A549 (cell line): Measurements from ENCODE around the gene NKRF. TPM values are rescaled to one million over a fixed set of nuclear protein-coding genes. Genes with fewer than 3 reads are reported as not detected.

ENCODE experiments used
- ATAC-seq, 2 experiments: fragments of 200-7000 bp in 1 of 2; fragments of >200 bp in 1 of 2; cut with Nextera tagmentation in 1 of 2; cut with Tn5 transposase in 1 of 2; 3 replicates each; pipeline versions ENCODE4 v1.8.0 to v1.9.1; 2018 to 2020; ENCODE audit warnings: mild to moderate bottlenecking in 1 of 2, moderate library complexity in 1 of 2
- CTCF ChIA-PET: fragments of 300-600 bp; sonication (Branson Sonifier 250); formaldehyde crosslinking; extraction: SDS; loops from one replicate; lab custom pipeline; 2021; ENCODE audit warnings: antibody characterized with exemption, inconsistent platforms; lab: Yijun Ruan, JAX
- POLR2A ChIA-PET: fragments of 350-600 bp; formaldehyde crosslinking; extraction: SDS; loops from one replicate; lab custom pipeline; 2021; ENCODE audit warnings: antibody characterized with exemption, inconsistent platforms; lab: Yijun Ruan, JAX
- DNase-seq, 2 experiments: peaks; one replicate each; pipeline versions ENCODE4 v3.0.0 to v3.0.0-alpha.2; 2011 to 2016; ENCODE audit warnings: low read depth in 1 of 2, low spot score in 1 of 2
- FAIRE-seq: peaks from 2 replicates; lab custom pipeline; 2011; peaks lifted over from hg19 to GRCh38; lab: Jason Lieb, UNC
- H3K27ac ChIP-seq, 2 experiments: fragments of >200 bp; sonication (Bioruptor Twin); formaldehyde crosslinking; 3 replicates each; pipeline ENCODE4 v1.5.1; 2016 to 2017
- H3K4me1 ChIP-seq: fragments of >200 bp; sonication (Bioruptor Twin); formaldehyde crosslinking; 3 replicates; pipeline ENCODE4 v1.6.1; 2016
- H3K4me2 ChIP-seq: fragments of >200 bp; sonication (Bioruptor Twin); formaldehyde crosslinking; 3 replicates; pipeline ENCODE4 v1.6.1; 2016
- H3K4me3 ChIP-seq: fragments of >200 bp; sonication (Bioruptor Twin); formaldehyde crosslinking; 3 replicates; pipeline ENCODE4 v1.5.1; 2016
- H3K9me3 ChIP-seq: fragments of >200 bp; sonication (Bioruptor Twin); formaldehyde crosslinking; 3 replicates; pipeline ENCODE4 v1.6.1; 2016
- ATOH8 ChIP-seq: fragments of 250-450 bp; sonication (Bioruptor Pico); IDR thresholded peaks from 2 replicates; pipeline ENCODE4 v1.5.0; 2020; ENCODE audit warnings: low read depth, mild to moderate bottlenecking, moderate library complexity
- BHLHE40 ChIP-seq: IDR thresholded peaks from 2 replicates; pipeline ENCODE4 v1.6.1; 2012; ENCODE audit warnings: low read depth, low read length, inconsistent platforms
- CBX8 ChIP-seq: fragments of 200-600 bp; sonication (generic); IDR thresholded peaks from 2 replicates; pipeline ENCODE4 v1.6.1; 2016
- ELK1 ChIP-seq: fragments of 150-350 bp; IDR thresholded peaks from 2 replicates; pipeline ENCODE4 v1.6.1; 2014; ENCODE audit warnings: low read depth, mild to moderate bottlenecking, low read length
- ESRRA ChIP-seq: fragments of 150-350 bp; IDR thresholded peaks from 2 replicates; pipeline ENCODE4 v1.6.1; 2014; ENCODE audit warnings: mild to moderate bottlenecking, low read length, borderline replicate concordance
- FOSL2 ChIP-seq, 2 experiments: fragments of 450-650 bp in 1 of 2; fragments of >200 bp in 1 of 2; sonication (Bioruptor Twin) in 1 of 2; formaldehyde crosslinking; IDR thresholded peaks; 2 replicates each; pipeline versions ENCODE4 v1.5.0 to v1.6.1; 2016 to 2020; ENCODE audit warnings: mild to moderate bottlenecking in 1 of 2, moderate library complexity in 1 of 2
- GATA3 ChIP-seq: IDR thresholded peaks from 2 replicates; pipeline ENCODE4 v1.6.1; 2012; ENCODE audit warnings: borderline replicate concordance
- HEYL ChIP-seq: fragments of 250-450 bp; sonication (Bioruptor Pico); IDR thresholded peaks from 2 replicates; pipeline ENCODE4 v1.8.0; 2021; ENCODE audit warnings: mild to moderate bottlenecking, moderate library complexity
- HMGXB4 ChIP-seq: fragments of 250-450 bp; sonication (Bioruptor Pico); IDR thresholded peaks from 2 replicates; pipeline ENCODE4 v1.5.0; 2021; ENCODE audit warnings: mild to moderate bottlenecking, moderate library complexity, borderline replicate concordance
- JUN ChIP-seq, 2 experiments: fragments of >200 bp; sonication (Bioruptor Twin); formaldehyde crosslinking; IDR thresholded peaks; 2 replicates in 1 of 2; 3 replicates in 1 of 2; pipeline ENCODE4 v1.6.1; 2016 to 2017
- JUNB ChIP-seq: fragments of >200 bp; sonication (Bioruptor Twin); formaldehyde crosslinking; IDR thresholded peaks from 2 replicates; pipeline ENCODE4 v1.6.1; 2016
- KDM5A ChIP-seq: fragments of 200-600 bp; sonication (generic); IDR thresholded peaks from 2 replicates; pipeline ENCODE4 v1.6.1; 2016; ENCODE audit warnings: antibody characterized with exemption, mild to moderate bottlenecking
- MAX ChIP-seq: IDR thresholded peaks from 2 replicates; pipeline ENCODE4 v1.6.1; 2012
- PBX3 ChIP-seq: IDR thresholded peaks from 2 replicates; pipeline ENCODE4 v1.6.1; 2012
- POLR2A ChIP-seq: IDR thresholded peaks from 2 replicates; pipeline ENCODE4 v1.6.1; 2012; ENCODE audit warnings: mild to moderate bottlenecking, low read length
- POLR2AphosphoS2 ChIP-seq: conservative IDR thresholded peaks from 2 replicates; pipeline ENCODE4 v1.6.1; 2012; ENCODE audit warnings: low read length, improper control_type of control experiment, inconsistent platforms
- RAD21 ChIP-seq, 2 experiments: fragments of >200 bp in 1 of 2; sonication (Bioruptor Twin) in 1 of 2; formaldehyde crosslinking in 1 of 2; IDR thresholded peaks in 1 of 2; conservative IDR thresholded peaks in 1 of 2; 2 replicates in 1 of 2; 3 replicates in 1 of 2; pipeline ENCODE4 v1.6.1; 2012 to 2018; ENCODE audit warnings: inconsistent platforms in 1 of 2
- RARB ChIP-seq: fragments of 250-450 bp; sonication (Bioruptor Pico); IDR thresholded peaks from 2 replicates; pipeline ENCODE4 v1.8.0; 2021; ENCODE audit warnings: mild to moderate bottlenecking, moderate library complexity
- SMC3 ChIP-seq: fragments of >200 bp; sonication (Bioruptor Twin); formaldehyde crosslinking; IDR thresholded peaks from 3 replicates; pipeline ENCODE4 v1.6.1; 2018; ENCODE audit warnings: inconsistent platforms
- TFCP2L1 ChIP-seq: fragments of 250-450 bp; sonication (Bioruptor Pico); IDR thresholded peaks from 2 replicates; pipeline ENCODE4 v1.5.0; 2021; ENCODE audit warnings: mild to moderate bottlenecking
- ZC3H11A ChIP-seq: fragments of 450-650 bp; IDR thresholded peaks from 2 replicates; pipeline ENCODE4 v1.6.1; 2014; ENCODE audit warnings: antibody characterized with exemption, mild to moderate bottlenecking
- WGBS: methylation state at CpG from one replicate; pipeline ENCODE4 v1.1.6; 2017; ENCODE audit errors: missing lambda C conversion rate; 5-methylcytosine and 5-hydroxymethylcytosine counted together
- polyA plus RNA-seq, 4 experiments: library from polyadenylated mRNA; depleted of rRNA in 3 of 4; stranded (reverse); fragments of >200 nt; fragmentation: RNase III in 1 of 4; extraction: RNeasy Plus Mini Kit Qiagen cat#74134 plus additional on column Dnase treatment in 1 of 4; gene quantifications; 2 replicates in 3 of 4; 3 replicates in 1 of 4; pipeline ENCODE4 v1.2.3, GENCODE V29; 2011 to 2017

Gene NKRF
- polyA plus RNA-seq, 2 of the 4 experiments (the other 2 are of a cell fraction): 14.7 to 16.2 TPM

GRCh38 chrX:119607018-119607389, 780 bp upstream of the NKRF start:
- TF ChIP-seq ELK1 (no peak), ESRRA (no peak), HEYL (no peak), JUN (IDR thresholded peaks at IDR 0.05) (no peak), SMC3 (no peak), RAD21 (conservative IDR thresholded peaks at IDR 0.05 in 1 of 2, IDR thresholded peaks at IDR 0.05 in 1 of 2) (no peak), TFCP2L1 (no peak), KDM5A (no peak), GATA3 (no peak), BHLHE40 (no peak), CBX8 (no peak), POLR2AphosphoS2 (no peak), RARB (CRISPR knock-in tag) (no peak)
- DNase-seq: no peak
- 76% methylated on average over 7 of the region's 7 CpGs for WGBS
- H3K27ac ChIP-seq: peak overlapping the region; percentile 95 to 99; a peak in 5 of 6 replicates
- ChIA-PET CTCF (no interaction called here), POLR2A (interaction anchor here (2.3 kb wide), 1 partner anchor 33 kb away, joined by 17 read pairs; the partner anchor contains the start of gene UBE2A)
- peak overlapping the region; percentile 81 for H3K4me2 ChIP-seq
- ATAC-seq: no peak
- H3K9me3 ChIP-seq: no peaks in the 10 kb centered on the region
- H3K4me1 ChIP-seq: peaks cover 7% of the 10 kb centered on the region; the same call in 2 of the 3 replicates
- no peak for FAIRE-seq
- no peak overlapping the region; the same call in 2 of the 3 replicates for H3K4me3 ChIP-seq

GRCh38 chrX:119605464-119606279, 552 bp downstream of the NKRF start:
- ATAC-seq (peak; percentile 69 to 75), DNase-seq (peak; percentile 5 to 28), FAIRE-seq (no peak)
- POLR2A ChIA-PET: interaction anchor here (0.5 to 2.3 kb wide), 7 partner anchors 20 to 186 kb away, joined by 3 to 17 read pairs (median 4); partner anchors contain the start of genes RPL39, SLC25A5, STEEP1 and UBE2A
- Histone ChIP-seq H3K4me2 (peak overlapping the region; percentile 81), H3K4me3 (peak overlapping the region; percentile 95), H3K4me1 (peaks cover 7% of the 10 kb centered on the region; the same call in 2 of the 3 replicates), H3K9me3 (no peaks in the 10 kb centered on the region), H3K27ac (peak overlapping the region; percentile 95 to 99)
- CTCF ChIA-PET: interaction anchor here (1.1 to 1.4 kb wide), 4 partner anchors 22 to 123 kb away, joined by 3 to 5 read pairs (median 4); no protein-coding TSS in a partner anchor
- TF ChIP-seq POLR2A: 0 out of 2 replicates have a peak, but pooled peaks have one; percentile 7
- TF ChIP-seq GATA3: no peak
- 0% methylated on average over 8 of the region's 68 CpGs for WGBS

GRCh38 chrX:119604766-119605463, 1.3 kb downstream of the NKRF start:
- WGBS: 29% methylated on average over 17 of the region's 17 CpGs
- ChIA-PET POLR2A (interaction anchor here (1.4 to 2.3 kb wide), 3 partner anchors 31 to 137 kb away, joined by 4 to 17 read pairs (median 4); partner anchors contain the start of genes SLC25A5, STEEP1 and UBE2A), CTCF (interaction anchor here (1.4 kb wide), 1 partner anchor 21 kb away, joined by 4 read pairs; no protein-coding TSS in a partner anchor)
- Histone ChIP-seq H3K27ac (peak overlapping the region; percentile 95 to 99; a peak in 5 of 6 replicates), H3K4me1 (peaks cover 7% of the 10 kb centered on the region; the same call in 2 of the 3 replicates), H3K4me2 (peak overlapping the region; percentile 81), H3K4me3 (peak overlapping the region; percentile 95), H3K9me3 (no peaks in the 10 kb centered on the region)
- no peak for ATAC-seq
- FAIRE-seq: no peak
- DNase-seq: no peak
- no peak for TF ChIP-seq HMGXB4 (CRISPR knock-in tag)
- no peak for TF ChIP-seq PBX3
- no peak for TF ChIP-seq ZC3H11A
- no peak for TF ChIP-seq FOSL2 (IDR thresholded peaks at IDR 0.05)
- no peak for TF ChIP-seq FOSL2 (CRISPR knock-in tag; IDR thresholded peaks at IDR 0.05)
- TF ChIP-seq JUNB: no peak
- no peak for TF ChIP-seq BHLHE40
- no peak for TF ChIP-seq MAX
- TF ChIP-seq KDM5A: no peak
- TF ChIP-seq ATOH8: no peak
